NCI-H2171 treated with DMSO at 0.1 percent for 48 hours (cell line): Measurements from ENCODE around the gene JPH2.
A peak's percentile ranks its signal among the peaks of the same experiment; 100 is the strongest.

Source experiments
- DNase-seq: peaks from one replicate; lab custom pipeline; 2025; lab: John Stamatoyannopoulos, UW

Gene JPH2

GRCh38 chr20:44187772-44188709, 1.1 kb upstream of the JPH2 start:
- DNase-seq, result no peak

GRCh38 chr20:44186674-44187053, 324 bp downstream of the JPH2 start:
- DNase-seq, result no peak

- DNase-seq, result no peak
Measured at GRCh38 chr20:44186201-44186600, 787 bp downstream of the JPH2 start.

GRCh38 chr20:44185574-44185973, 1.4 kb downstream of the JPH2 start:
- DNase-seq, result no peak

GRCh38 chr20:44183282-44183681, 3.7 kb downstream of the JPH2 start:
- no peak for DNase-seq

- no peak for DNase-seq
Measured at GRCh38 chr20:44182863-44183262, 4.1 kb downstream of the JPH2 start.

GRCh38 chr20:44182135-44182765, 4.7 kb downstream of the JPH2 start:
- no peak for DNase-seq

- DNase-seq, result no peak
Measured at GRCh38 chr20:44181611-44182010, 5.4 kb downstream of the JPH2 start.

GRCh38 chr20:44180814-44181213, 6.2 kb downstream of the JPH2 start:
- DNase-seq, result no peak

GRCh38 chr20:44176833-44177534, 10.0 kb downstream of the JPH2 start:
- no peak for DNase-seq

- DNase-seq, result no peak
Measured at GRCh38 chr20:44174996-44175765, 11.8 kb downstream of the JPH2 start.

GRCh38 chr20:44173846-44174245, 13.1 kb downstream of the JPH2 start:
- DNase-seq, result no peak

GRCh38 chr20:44173116-44173515, 13.9 kb downstream of the JPH2 start:
- no peak for DNase-seq

- no peak for DNase-seq
Measured at GRCh38 chr20:44172572-44172950, 14.4 kb downstream of the JPH2 start.

- no peak for DNase-seq
Measured at GRCh38 chr20:44171775-44172571, 15.0 kb downstream of the JPH2 start.

GRCh38 chr20:44170816-44171410, 16.1 kb downstream of the JPH2 start:
- DNase-seq, result peak; percentile 37

GRCh38 chr20:44167736-44168135, 19.3 kb downstream of the JPH2 start:
- DNase-seq, result no peak

- no peak for DNase-seq
Measured at GRCh38 chr20:44166477-44166876, 20.5 kb downstream of the JPH2 start.

GRCh38 chr20:44166008-44166407, 21.0 kb downstream of the JPH2 start:
- no peak for DNase-seq

- no peak for DNase-seq
Measured at GRCh38 chr20:44160133-44160532, 26.9 kb downstream of the JPH2 start.

- no peak for DNase-seq
Measured at GRCh38 chr20:44159711-44160110, 27.3 kb downstream of the JPH2 start.
